RWPE1 (cell line): ENCODE results near the gene TMEM100.

ENCODE experiments used
- CTCF ChIA-PET: fragments of 350-600 bp; sonication (Branson Sonifier 250); formaldehyde crosslinking; extraction: SDS; loops from one replicate; lab custom pipeline; 2021; lab: Yijun Ruan, JAX
- POLR2A ChIA-PET: fragments of 400-600 bp; formaldehyde crosslinking; extraction: SDS; loops from one replicate; lab custom pipeline; 2020; ENCODE audit warnings: antibody characterized with exemption; ENCODE audit not compliant: low non-redundant PET; lab: Yijun Ruan, JAX
- DNase-seq: peaks from one replicate; pipeline ENCODE4 v3.0.0; 2012; ENCODE audit warnings: low spot score
- H3K27ac ChIP-seq: fragments of 450-650 bp; 2 replicates; pipeline ENCODE4 v1.5.1; 2017
- CTCF ChIP-seq: fragments of 450-650 bp; conservative IDR thresholded peaks from 2 replicates; pipeline ENCODE4 v1.5.1; 2017; ENCODE audit warnings: low read depth, mild to moderate bottlenecking

TMEM100 gene

DNA sequence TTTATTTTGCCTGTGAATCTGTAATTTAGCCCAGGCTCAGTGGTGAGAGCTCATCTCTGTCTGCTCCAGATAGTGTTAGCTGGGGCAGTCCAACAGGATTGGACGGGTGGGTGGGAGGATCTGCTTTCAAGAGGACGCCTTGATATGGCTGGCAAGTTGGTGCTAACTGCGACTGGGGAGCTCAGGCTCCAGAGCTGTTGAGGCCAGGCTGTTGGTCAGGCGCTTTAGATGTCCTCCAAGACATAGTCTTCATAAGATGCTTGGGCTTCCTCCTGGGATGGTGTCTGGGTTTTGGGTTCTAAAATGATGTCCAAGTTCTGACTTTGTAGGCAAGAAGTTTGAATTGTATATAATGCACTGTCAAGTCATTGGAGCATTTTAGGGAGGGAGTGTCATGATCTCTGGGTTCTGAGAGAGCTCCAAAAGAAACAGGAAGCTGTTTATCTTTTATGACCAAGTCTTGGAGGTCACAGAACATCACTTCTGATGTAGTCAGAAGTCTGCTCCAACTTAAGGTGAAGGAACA lies 15.4 kb upstream of the TMEM100 start:
- CTCF ChIA-PET: interaction anchor here (1.2 kb wide), 1 partner anchor 19 kb away, joined by 3 read pairs; no protein-coding TSS in a partner anchor
- TF ChIP-seq CTCF: no peak
- POLR2A ChIA-PET: no interaction called here
- no peak overlapping the region for H3K27ac ChIP-seq
- DNase-seq: no peak

- no peak for DNase-seq
- ChIA-PET CTCF (interaction anchor here (0.6 to 0.8 kb wide), 4 partner anchors 9 to 785 kb away, joined by 3 read pairs; no protein-coding TSS in a partner anchor), POLR2A (no interaction called here)
- H3K27ac ChIP-seq: no peak overlapping the region
- peak; percentile 71 for TF ChIP-seq CTCF
These were observed 13.2 kb upstream of the TMEM100 start for GRCh38 chr17:55735731-55736405.

DNA sequence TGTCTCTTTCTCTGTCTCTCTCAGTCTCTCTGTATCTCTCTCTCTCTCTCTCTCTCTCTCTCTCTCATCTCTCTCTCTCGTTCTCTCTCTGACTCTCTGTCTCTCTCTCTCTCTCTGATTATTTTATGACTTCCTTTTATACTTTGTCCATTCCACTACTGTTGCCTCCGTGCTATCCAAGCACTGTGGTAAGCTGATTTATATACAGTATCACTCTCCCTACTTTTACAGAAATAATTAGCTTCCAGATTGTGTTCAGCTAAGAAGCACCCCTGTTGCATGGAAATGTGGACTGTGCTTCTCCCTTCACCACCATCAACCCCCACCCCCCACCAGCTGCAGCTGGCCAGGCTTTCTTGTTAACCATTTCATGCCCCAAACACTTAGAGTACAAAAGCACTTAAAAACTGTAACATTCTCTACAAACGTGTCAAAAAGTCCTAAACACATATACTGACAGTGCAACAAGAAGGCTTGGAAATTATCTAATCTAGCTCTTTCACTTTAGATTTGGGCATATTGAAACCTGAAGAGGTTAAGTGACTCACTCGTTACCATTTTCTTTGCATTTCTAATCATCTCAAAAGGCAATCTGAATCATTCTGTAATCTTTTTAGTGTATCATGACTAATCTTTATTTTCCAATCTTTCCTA lies 11.6 kb upstream of the TMEM100 start:
- no peak overlapping the region for H3K27ac ChIP-seq
- CTCF ChIA-PET: interaction anchor here (0.5 to 0.6 kb wide), 2 partner anchors 31 to 323 kb away, joined by 3 to 5 read pairs; no protein-coding TSS in a partner anchor
- DNase-seq: no peak
- POLR2A ChIA-PET: no interaction called here
- no peak for TF ChIP-seq CTCF

DNA sequence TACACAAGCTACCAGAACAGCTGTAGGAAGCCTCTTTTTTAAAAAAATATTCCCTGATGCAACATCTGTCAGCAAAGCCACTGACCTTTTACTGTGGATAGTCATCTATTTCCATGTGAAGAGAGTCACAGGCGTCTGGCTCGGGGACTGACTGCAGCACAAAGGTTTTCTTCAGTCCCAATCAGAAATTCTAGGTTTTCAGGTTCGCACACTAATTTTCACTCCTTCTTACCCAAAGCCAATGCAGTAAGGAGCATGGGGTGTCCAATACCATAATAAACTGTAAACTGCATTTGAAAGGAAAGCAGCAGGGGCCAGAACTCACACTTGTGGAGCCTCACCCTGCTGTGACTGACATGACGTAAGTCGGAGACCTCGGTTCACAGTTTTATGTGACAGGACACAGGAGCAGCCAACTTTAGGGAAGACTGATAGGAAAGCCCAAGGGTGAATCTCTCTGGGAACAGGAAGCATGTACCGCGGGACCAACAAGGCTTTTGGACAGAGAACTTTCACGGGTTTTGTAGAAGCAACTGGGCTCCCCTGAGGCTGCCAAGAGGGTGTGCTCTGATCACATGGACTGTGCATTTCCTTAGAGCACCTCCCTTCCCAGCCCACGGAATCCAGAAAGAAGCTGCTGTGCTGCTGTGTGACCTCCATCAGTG lies 9.1 kb upstream of the TMEM100 start:
- no peak overlapping the region for H3K27ac ChIP-seq
- POLR2A ChIA-PET: no interaction called here
- TF ChIP-seq CTCF: no peak
- CTCF ChIA-PET: no interaction called here
- no peak for DNase-seq

DNA sequence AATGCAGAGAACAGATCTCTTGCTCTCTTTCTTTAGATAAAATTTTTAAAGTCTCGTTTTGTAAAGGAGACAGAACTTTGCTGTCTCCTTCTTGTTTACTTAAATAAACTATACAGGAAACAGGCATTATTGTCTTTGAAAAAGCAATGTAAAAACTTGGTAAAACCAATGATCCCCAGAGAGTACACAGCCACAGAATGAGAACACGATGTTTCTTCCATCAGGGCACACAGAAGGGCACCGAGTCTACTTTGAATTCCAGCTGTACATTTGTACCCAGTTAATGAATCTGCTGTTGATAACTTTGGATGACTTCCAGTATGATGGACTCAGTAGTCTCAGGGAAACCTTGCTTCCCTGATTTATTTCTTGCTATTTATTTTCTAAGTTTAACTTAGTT lies 8.1 kb upstream of the TMEM100 start:
- no peak for DNase-seq
- CTCF ChIA-PET: no interaction called here
- POLR2A ChIA-PET: no interaction called here
- TF ChIP-seq CTCF: no peak
- H3K27ac ChIP-seq: no peak overlapping the region

GRCh38 chr17:55730380-55730779 lies 7.7 kb upstream of the TMEM100 start:
- ChIA-PET POLR2A (no interaction called here), CTCF (no interaction called here)
- no peak overlapping the region for H3K27ac ChIP-seq
- no peak for DNase-seq
- TF ChIP-seq CTCF: no peak
